Vagina (tissue), 2 donors: ENCODE measurements around the gene GYS1. TPM values are rescaled to one million over a fixed set of nuclear protein-coding genes. Genes with fewer than 3 reads are reported as not detected.
A peak's percentile ranks its signal among the peaks of the same experiment; 100 is the strongest.

ENCODE experiments used
- DNase-seq, 2 donors: peaks; one replicate each; pipeline ENCODE4 v3.0.0-alpha.2; 2017; ENCODE audit errors: extremely low spot score in 2 of 2
- H3K27ac ChIP-seq: fragments of 200-600 bp; sonication (generic); one replicate; pipeline ENCODE4 v1.5.1; 2019
- H3K27me3 ChIP-seq: fragments of 200-600 bp; sonication (generic); one replicate; pipeline ENCODE4 v1.5.1; 2019
- H3K36me3 ChIP-seq, 2 donors: fragments of 200-600 bp; sonication (generic); one replicate each; pipeline ENCODE4 v1.5.1; 2017 to 2019
- H3K4me1 ChIP-seq: fragments of 200-600 bp; sonication (generic); one replicate; pipeline ENCODE4 v1.5.1; 2019
- H3K4me3 ChIP-seq, 2 donors: fragments of 200-600 bp; sonication (generic); 1 replicate in 1 of 2; 2 replicates in 1 of 2; pipeline ENCODE4 v1.5.1; 2016 to 2019
- H3K9me3 ChIP-seq: fragments of 200-600 bp; sonication (generic); one replicate; pipeline ENCODE4 v1.5.1; 2019
- CTCF ChIP-seq, 3 experiments: fragments of 450-650 bp in 2 of 3; fragments of 200-600 bp in 1 of 3; sonication (generic) in 1 of 3; IDR thresholded peaks; one replicate each; pipeline ENCODE4 v1.5.1; 2017 to 2019; ENCODE audit warnings: antibody characterized with exemption in 3 of 3, mild to moderate bottlenecking in 2 of 3, moderate library complexity in 2 of 3
- POLR2A ChIP-seq, 2 donors: fragments of 450-650 bp; IDR thresholded peaks; one replicate each; pipeline ENCODE4 v1.6.1; 2017; ENCODE audit warnings: antibody characterized with exemption in 2 of 2, mild to moderate bottlenecking in 2 of 2, moderate library complexity in 2 of 2
- POLR2AphosphoS5 ChIP-seq, 2 donors: sonication (generic); formaldehyde crosslinking; IDR thresholded peaks; one replicate each; pipeline ENCODE4 v1.9.0; 2017; ENCODE audit warnings: antibody characterized with exemption in 2 of 2, mild to moderate bottlenecking in 2 of 2, low read depth in 1 of 2; ENCODE audit not compliant: insufficient read depth in 1 of 2
- intact Hi-C: fragments of 100-400 bp; cut with DNase I; formaldehyde crosslinking; loops from one replicate; pipeline ENCODE4 v1.15.1; 2023
- total RNA-seq: library from RNA; depleted of rRNA; stranded (reverse); fragments of >200 nt; gene quantifications from one replicate; pipeline ENCODE4 v1.2.3, GENCODE V29; 2016

Gene GYS1
- total RNA-seq, 1 donor from 2014 or later = 32.2 TPM

GRCh38 chr19:48997972-48998371, 4.9 kb upstream of the GYS1 start:
- intact Hi-C loops = loop anchor here (10.0 kb wide), 1 partner anchor 147 kb away; no protein-coding TSS in a partner anchor

GRCh38 chr19:48994035-48994386, 902 bp upstream of the GYS1 start:
- peak overlapping the region; percentile 99 for H3K27ac ChIP-seq
- intact Hi-C loops = loop anchor here (10.0 kb wide), 1 partner anchor 151 kb away; no protein-coding TSS in a partner anchor
- no peaks in the 10 kb centered on the region for H3K27me3 ChIP-seq
- DNase-seq = no peak
- H3K9me3 ChIP-seq = no peaks in the 10 kb centered on the region
- peaks cover 0 to 7% of the 10 kb centered on the region in 2 donors for H3K36me3 ChIP-seq
- H3K4me1 ChIP-seq = peaks cover 46% of the 10 kb centered on the region
- H3K4me3 ChIP-seq = peak overlapping the region; percentile 90 to 98
- no peak for TF ChIP-seq POLR2AphosphoS5 (IDR thresholded peaks at IDR 0.05; ENCODE audit: insufficient read depth in 1 of 2, low read depth in 1 of 2)
- no peak for TF ChIP-seq CTCF (IDR thresholded peaks at IDR 0.05)
- TF ChIP-seq POLR2A (IDR thresholded peaks at IDR 0.05) = no peak

More at GRCh38 chr19:48997972-48998371, 4.9 kb upstream of the GYS1 start:
- no peak for DNase-seq
- TF ChIP-seq POLR2AphosphoS5 (IDR thresholded peaks at IDR 0.05; ENCODE audit: insufficient read depth in 1 of 2, low read depth in 1 of 2) = no peak
- no peak for TF ChIP-seq CTCF (IDR thresholded peaks at IDR 0.05)
- TF ChIP-seq POLR2A (IDR thresholded peaks at IDR 0.05) = no peak
- Histone ChIP-seq H3K9me3 (no peaks in the 10 kb centered on the region), H3K27ac (no peak overlapping the region), H3K4me3 (no peak overlapping the region), H3K4me1 (peaks cover 13% of the 10 kb centered on the region), H3K36me3 (peaks cover 0 to 8% of the 10 kb centered on the region in 2 donors), H3K27me3 (no peaks in the 10 kb centered on the region)

GRCh38 chr19:48992581-48993174, 431 bp downstream of the GYS1 start:
- no peak for DNase-seq
- Histone ChIP-seq H3K9me3 (no peaks in the 10 kb centered on the region), H3K27me3 (no peaks in the 10 kb centered on the region), H3K36me3 (peaks cover 0 to 13% of the 10 kb centered on the region in 2 donors), H3K27ac (peak overlapping the region; percentile 99), H3K4me3 (peak overlapping the region; percentile 90 to 98), H3K4me1 (peaks cover 46% of the 10 kb centered on the region)
- TF ChIP-seq POLR2A (IDR thresholded peaks at IDR 0.05) (no peak), POLR2AphosphoS5 (IDR thresholded peaks at IDR 0.05; ENCODE audit: insufficient read depth in 1 of 2, low read depth in 1 of 2) (no peak), CTCF (IDR thresholded peaks at IDR 0.05) (no peak)
- intact Hi-C loops = loop anchor here (10.0 kb wide), 1 partner anchor 152 kb away; no protein-coding TSS in a partner anchor

GRCh38 chr19:48991873-48992580, 1.1 kb downstream of the GYS1 start:
- Histone ChIP-seq H3K9me3 (no peaks in the 10 kb centered on the region), H3K4me1 (peaks cover 46% of the 10 kb centered on the region), H3K27me3 (no peaks in the 10 kb centered on the region), H3K4me3 (peak overlapping the region; percentile 90 to 98), H3K36me3 (peaks cover 0 to 15% of the 10 kb centered on the region in 2 donors), H3K27ac (peak overlapping the region; percentile 99)
- TF ChIP-seq POLR2A (IDR thresholded peaks at IDR 0.05) (peak in 1 of 2 donors; percentile 30), CTCF (IDR thresholded peaks at IDR 0.05) (no peak), POLR2AphosphoS5 (IDR thresholded peaks at IDR 0.05; ENCODE audit: insufficient read depth in 1 of 2, low read depth in 1 of 2) (peak in 1 of 2 donors; percentile 40)
- intact Hi-C loops = loop anchor here (10.0 kb wide), 1 partner anchor 153 kb away; no protein-coding TSS in a partner anchor
- DNase-seq = no peak
